DMS153 treated with DMSO at 0.1 percent for 48 hours (cell line): ENCODE results near the gene DOLPP1.
"Not testable (repeated sequence)": the region's sequence is repeated elsewhere in the genome, so short reads cannot be mapped to it uniquely, and the experiment has no call there.

Experiments
- DNase-seq: peaks from one replicate; lab custom pipeline; 2025; ENCODE audit not compliant: unreplicated experiment; lab: John Stamatoyannopoulos, UW

Gene DOLPP1

DNA sequence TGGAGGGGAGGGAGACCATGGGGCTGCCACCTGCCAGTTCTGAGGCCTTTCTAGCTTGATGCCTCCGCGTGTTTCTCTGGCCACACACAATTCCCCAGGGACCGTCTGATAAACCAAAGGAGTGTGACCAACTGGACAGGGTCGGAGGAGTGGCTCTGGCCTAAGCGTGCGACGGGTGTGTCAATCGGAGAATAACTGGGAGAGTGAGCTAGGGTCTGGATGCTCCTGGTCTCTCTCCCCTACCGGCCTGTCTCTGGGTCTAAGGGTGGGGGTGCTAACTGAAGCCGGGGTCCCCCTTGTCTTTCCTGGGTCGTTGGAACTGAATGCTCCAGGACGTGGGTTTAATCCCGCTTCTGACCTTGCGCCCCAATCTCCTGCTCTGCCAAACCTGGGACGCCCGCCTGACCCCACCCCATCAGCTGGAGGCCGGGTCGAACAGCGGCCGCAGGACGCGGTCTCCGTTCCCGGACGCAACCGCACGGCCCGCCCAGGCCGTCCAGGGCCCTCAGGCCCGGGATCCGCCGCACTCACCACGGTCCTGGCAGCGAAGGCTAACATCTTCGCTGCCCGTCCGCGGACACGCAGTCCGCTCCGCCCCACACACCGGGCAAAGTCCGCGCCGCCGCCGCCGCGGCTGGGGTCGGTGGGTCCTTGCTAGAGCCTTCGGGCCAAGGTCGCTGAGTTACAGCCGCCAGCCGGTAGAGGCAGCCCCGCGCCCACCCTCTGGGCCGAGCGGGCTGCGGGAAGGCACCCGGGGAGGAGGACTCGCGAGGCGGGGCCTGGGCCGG, 29.2 kb downstream of the DOLPP1 start:
- DNase-seq, result no peak

DNA sequence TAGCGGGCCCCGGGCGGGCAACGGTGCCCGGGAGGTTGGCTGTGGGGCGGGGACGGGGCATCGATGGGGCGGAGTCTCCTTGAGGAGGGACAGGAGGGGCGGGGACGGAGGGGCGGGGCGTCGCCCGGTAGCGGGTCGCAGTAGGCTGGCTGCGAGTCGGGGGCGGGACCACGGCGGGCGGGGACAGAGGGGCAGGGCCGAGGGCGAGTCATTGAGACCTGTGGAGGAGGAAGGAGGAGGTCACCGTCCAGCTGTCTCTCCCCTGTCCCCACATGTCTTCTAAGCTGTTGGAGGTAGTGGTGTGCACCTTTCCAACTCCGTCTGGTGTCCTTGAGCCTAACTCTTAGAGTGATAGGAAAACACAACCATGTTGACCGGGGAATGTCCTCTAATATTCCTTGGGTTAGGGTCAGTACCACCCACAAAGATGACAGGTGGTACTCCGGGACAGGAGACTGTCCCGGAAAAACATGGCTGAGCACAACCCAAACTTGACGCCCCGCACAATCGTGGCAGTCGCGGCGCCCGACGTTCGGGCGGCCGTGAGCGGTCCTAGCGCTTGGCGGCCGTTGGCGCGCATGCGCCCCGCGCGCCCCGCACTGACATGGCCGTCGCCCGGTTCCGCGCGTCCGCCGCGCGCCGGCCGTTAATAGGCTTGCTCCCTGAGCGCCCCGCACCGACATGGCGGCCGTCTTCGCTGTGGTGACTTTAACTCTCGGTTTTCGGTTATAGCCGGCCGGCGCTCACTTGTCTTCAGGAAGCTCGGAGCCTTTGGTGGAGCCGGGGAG, 30.0 kb downstream of the DOLPP1 start, which contains the start of the genes CRAT and PTPA:
Gene CRAT (minus strand): TSS at position 54 of the 788 bp plus-strand sequence. CDS start 284 bp downstream, outside the sequence.
Gene PTPA (plus strand): TSS at position 676 of the 788 bp plus-strand sequence. CDS start 186 bp downstream, outside the sequence.
- DNase-seq, result peak; percentile 81

DNA sequence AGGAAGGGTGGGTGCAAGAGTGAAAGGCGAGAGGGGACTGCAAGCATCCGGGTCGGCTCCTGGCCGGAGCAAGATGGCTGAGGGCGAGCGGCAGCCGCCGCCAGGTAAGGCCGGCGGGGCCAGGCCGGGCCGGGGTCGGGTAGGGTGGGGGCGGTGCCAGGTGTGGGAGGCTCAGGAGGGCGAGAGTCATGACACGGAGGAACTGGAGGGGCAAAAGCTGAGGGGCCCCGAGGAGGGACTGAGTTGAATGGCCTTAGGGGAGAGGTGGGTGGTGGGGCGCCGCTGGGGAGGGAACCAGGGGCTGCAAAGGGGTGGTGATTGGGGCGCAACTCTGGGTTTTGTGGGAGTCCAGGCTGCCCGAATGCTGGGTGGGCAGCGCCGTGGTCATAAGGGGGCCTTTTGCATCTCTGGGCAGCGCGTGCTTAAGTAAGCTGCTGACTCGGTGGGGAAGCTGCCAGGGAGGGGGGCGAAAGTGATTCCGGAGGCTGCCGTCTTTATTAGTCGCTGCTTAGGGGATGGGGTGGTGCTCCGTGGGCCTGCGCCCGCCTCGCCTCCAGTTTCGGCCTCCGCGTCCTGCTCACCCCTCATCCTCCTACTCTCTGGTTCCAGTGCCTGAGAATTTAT, 30.7 kb downstream of the DOLPP1 start:
- DNase-seq, result no peak

DNA sequence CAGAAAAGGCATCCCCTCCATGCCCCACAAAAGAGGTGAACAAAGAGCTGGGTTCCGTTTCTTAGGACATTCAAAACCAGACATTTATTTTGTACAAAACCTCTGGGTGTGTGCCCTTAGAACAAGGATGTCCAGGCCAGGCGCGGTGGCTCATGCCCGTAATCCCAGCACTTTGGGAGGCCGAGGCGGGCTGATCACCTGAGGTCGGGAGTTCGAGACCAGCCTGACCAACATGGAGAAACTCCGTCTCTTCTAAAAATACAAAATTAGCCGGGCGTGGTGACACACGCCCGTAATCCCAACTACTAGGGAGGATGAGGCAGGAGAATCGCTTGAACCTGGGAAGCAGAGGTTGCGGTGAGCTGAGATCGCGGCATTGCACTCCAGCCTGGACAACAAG, 31.6 kb downstream of the DOLPP1 start:
- DNase-seq, result not testable (repeated sequence)

DNA sequence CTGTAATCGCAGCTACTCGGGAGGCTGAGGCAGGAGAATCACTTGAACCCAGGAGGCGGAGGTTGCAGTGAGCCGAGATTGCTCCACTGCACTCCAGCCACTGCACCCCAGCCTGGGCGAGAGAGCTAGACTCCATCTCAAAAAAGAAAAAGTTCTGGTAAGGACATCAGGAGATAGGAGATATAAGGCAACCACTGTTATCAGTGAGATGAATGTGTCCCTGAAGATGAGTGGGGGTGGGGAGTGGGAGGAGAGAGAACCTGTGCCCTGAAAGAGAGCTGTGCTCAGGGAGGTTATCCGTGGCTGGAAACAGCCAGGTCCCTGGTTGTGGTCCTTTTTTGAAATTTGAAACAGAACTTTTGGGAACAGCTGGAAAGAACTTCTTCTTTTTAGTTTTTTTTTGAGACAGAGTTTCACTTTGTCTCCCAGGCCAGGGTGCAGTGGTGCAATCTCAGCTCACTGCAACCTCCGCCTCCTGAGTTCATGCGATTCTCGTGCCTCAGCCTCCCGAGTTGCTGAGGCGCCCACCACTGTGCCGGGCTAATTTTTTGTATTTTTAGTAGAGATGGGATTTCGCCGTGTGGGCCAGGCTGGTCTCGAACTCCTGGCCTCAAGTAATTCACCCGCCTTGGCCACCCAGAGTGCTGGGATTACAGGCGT, 32.9 kb downstream of the DOLPP1 start:
- no peak for DNase-seq

- no peak for DNase-seq
Measured at GRCh38 chr9:129118799-129119198, 37.9 kb downstream of the DOLPP1 start.

- no peak for DNase-seq
Measured at GRCh38 chr9:129121483-129121882, 40.6 kb downstream of the DOLPP1 start.

GRCh38 chr9:129122133-129122532, 41.2 kb downstream of the DOLPP1 start:
- no peak for DNase-seq

GRCh38 chr9:129122976-129123375, 42.1 kb downstream of the DOLPP1 start:
- not testable (repeated sequence) for DNase-seq

DNA sequence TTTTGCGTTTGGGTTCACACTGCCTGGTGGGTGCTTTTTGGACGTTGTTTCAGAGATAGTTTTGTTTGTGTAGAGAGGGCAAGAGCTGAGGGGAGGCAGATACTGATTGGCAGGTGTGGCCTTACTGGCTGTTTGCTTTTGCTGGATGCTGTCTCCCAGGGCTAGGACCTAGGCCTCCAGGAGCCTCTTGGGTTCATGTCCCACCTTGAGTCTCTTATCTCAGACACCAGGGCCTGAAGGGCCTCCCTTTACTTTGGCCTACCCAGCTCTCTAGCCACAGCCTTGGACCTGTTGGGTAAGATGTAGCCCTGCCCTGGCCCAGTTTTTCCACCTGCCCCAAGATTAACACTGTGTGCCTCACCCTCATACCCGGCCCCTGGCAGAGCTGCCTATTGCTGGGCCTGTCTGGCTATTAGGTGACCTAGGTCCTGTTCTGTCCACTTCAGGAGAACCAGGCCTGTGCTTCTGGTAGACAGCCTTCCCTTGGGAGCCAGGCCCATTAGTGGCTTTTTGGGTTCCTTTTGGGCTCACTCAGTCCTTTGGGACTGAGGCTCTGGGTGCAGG, 43.7 kb downstream of the DOLPP1 start:
- DNase-seq, result no peak

GRCh38 chr9:129125478-129125877, 44.6 kb downstream of the DOLPP1 start:
- no peak for DNase-seq

- DNase-seq, result no peak
Measured at GRCh38 chr9:129126749-129127618, 46.1 kb downstream of the DOLPP1 start.

GRCh38 chr9:129128689-129129088, 47.8 kb downstream of the DOLPP1 start:
- no peak for DNase-seq

DNA sequence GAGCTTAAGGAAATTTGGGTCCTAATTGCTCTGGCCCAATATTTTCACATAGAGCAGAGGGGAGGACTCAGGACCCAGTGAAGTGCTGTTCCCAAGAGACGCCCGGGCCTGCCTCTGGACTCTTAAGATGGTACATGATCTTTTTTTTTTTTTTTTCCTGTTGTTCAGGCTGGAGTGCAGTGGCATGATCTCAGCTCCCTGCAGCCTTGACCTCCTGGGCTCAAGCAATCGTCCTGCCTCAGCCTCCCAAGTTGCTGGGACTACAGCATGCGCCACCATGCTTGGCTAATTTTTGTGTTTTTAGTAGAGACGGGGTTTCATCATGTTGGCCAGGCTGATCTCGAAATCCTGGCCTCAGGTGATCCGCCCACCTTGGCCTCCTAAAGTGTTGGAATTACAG, 49.4 kb downstream of the DOLPP1 start:
- not testable (repeated sequence) for DNase-seq

DNA sequence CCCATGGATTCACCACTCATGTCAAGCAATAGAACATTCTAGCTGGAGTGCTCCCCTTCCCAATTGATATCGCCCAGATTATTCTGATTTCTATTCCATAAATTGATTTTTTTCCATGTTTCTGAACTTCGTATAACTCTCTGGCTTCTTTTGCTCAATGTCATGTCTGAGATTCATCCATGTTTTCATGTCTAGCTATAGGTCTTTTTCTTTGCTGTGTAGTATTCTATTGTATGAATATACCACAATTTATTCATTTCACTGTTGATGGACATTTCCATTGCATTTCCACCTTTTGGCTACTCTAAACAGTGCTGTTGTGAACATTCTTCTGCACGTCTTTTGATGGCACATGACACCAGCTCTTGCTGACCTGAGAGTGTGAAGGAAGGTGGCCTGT, 49.9 kb downstream of the DOLPP1 start:
- no peak for DNase-seq

DNA sequence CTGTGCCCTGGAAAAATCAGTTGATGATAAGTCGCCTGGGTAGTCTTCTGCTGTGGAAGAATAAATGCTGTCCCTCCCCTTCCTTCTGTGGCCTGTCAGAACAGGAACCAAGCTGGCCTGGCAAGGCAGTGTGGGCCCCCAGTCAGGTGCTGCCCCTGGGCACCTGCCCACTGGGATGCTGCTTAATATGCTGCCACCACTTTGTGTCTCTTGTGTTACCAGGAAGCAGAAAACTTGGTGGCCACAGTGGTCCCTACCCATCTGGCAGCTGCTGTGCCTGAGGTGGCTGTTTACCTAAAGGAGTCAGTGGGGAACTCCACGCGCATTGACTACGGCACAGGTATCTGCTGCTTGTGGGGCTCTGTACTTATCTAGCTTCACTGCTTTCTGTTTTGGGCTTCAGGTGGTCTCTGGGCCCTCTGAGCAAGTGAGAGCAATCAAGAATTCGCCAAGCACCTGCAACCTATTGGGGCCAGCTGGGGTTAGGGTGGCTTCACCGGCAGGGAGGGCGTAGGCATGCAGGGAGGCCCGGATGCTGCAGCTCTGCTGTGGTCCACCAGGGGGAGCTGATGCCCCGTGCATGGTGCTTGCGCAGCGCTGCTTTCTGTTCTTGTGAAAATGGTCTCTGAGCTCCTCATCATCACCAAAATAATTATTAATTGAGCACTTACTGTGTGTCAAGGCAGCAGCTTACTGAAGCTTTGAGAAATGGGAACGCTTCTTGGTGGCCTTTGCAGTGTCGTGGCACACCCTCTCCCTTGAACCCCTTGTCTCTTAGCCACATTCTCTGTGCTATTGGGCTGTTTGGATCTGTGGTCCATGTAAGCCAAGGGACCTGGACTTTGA, 50.6 kb downstream of the DOLPP1 start:
- peak; percentile 17 for DNase-seq

- DNase-seq, result no peak
Measured at GRCh38 chr9:129133082-129133481, 52.2 kb downstream of the DOLPP1 start.

DNA sequence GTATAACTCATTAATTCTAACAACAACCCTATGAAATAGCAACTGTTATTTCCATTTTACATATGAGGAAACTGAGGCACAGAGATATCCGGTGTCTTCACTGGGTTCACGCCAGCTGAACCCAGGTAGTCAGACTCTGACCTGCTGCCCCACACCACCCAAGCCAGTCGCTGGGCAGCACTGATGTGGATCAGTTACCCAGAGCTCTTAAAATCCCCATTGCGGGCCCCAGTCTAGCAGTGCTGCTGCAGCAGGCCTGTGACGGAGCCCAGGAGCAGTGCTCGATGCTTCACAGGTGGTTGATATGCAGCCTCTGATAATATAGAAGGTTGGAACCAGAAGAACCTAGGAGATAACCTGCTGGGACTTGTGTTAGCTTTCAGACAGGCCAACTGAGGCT, 54.6 kb downstream of the DOLPP1 start:
- no peak for DNase-seq
